GM12878 (cell line): ENCODE measurements around the gene MAST3. TPM values are rescaled to one million over a fixed set of nuclear protein-coding genes. Genes with fewer than 3 reads are reported as not detected.

Source experiments
- ATAC-seq: fragments of 200-7000 bp; cut with Tn5 transposase; 3 replicates; pipeline ENCODE4 v1.9.1; 2020; ENCODE audit warnings: mild to moderate bottlenecking, moderate library complexity
- BruUV-seq: library from RNA; stranded (reverse); fragments of 400-500 nt; replicated peaks from 2 replicates; lab custom pipeline; 2021; lab: Mats Ljungman, UMichigan
- CTCF ChIA-PET: fragments of 300-600 bp; sonication (Branson Sonifier 250); formaldehyde crosslinking; extraction: SDS; loops from one replicate; lab custom pipeline; 2021; ENCODE audit warnings: inconsistent platforms; lab: Yijun Ruan, JAX
- POLR2A ChIA-PET: fragments of 350-600 bp; formaldehyde crosslinking; extraction: SDS; loops from one replicate; lab custom pipeline; 2021; ENCODE audit warnings: inconsistent platforms; lab: Charles Lee
- RAD21 ChIA-PET: fragments of 300-600 bp; sonication (Branson Sonifier 250); formaldehyde crosslinking; loops from one replicate; lab custom pipeline; 2023; ENCODE audit warnings: antibody characterized with exemption; ENCODE audit not compliant: unreplicated experiment; lab: Charles Lee
- SMC1A ChIA-PET: fragments of 300-600 bp; sonication (Branson Sonifier 250); formaldehyde crosslinking; loops from one replicate; lab custom pipeline; 2023; ENCODE audit not compliant: unreplicated experiment, uncharacterized antibody; lab: Charles Lee
- DNase-seq: peaks from one replicate; pipeline ENCODE4 v3.0.0-alpha.2; 2011; ENCODE audit warnings: low read depth, low spot score
- FAIRE-seq: peaks from 3 replicates; lab custom pipeline; 2011; peaks lifted over from hg19 to GRCh38; lab: Jason Lieb, UNC
- H2AFZ ChIP-seq: 2 replicates; pipeline ENCODE4 v1.6.0; 2011; ENCODE audit warnings: low read depth, low read length, control low read depth; ENCODE audit not compliant: control insufficient read depth
- H3K27ac ChIP-seq: 2 replicates; pipeline ENCODE4 v1.5.1; 2011; ENCODE audit warnings: control low read depth; ENCODE audit not compliant: control insufficient read depth, insufficient read depth
- H3K27me3 ChIP-seq, 2 experiments: replicated peaks in 1 of 2; 2 replicates each; pipeline versions ENCODE4 v1.6.0 to v1.6.1; 2011; ENCODE audit warnings: low read length in 1 of 2; ENCODE audit not compliant: control insufficient read depth in 2 of 2, insufficient read depth in 2 of 2
- H3K36me3 ChIP-seq, 2 experiments: 2 replicates each; pipeline ENCODE4 v1.5.1; 2011; ENCODE audit warnings: low read length in 1 of 2; ENCODE audit not compliant: control insufficient read depth in 2 of 2, insufficient read depth in 2 of 2
- H3K4me1 ChIP-seq: 2 replicates; pipeline ENCODE4 v1.6.1; 2011; ENCODE audit warnings: mild to moderate bottlenecking, low read length, moderate library complexity, mixed read lengths; ENCODE audit not compliant: control insufficient read depth, insufficient read depth
- H3K4me2 ChIP-seq: 2 replicates; pipeline ENCODE4 v1.6.0; 2011; ENCODE audit warnings: control low read depth; ENCODE audit not compliant: control insufficient read depth, insufficient read depth
- H3K4me3 ChIP-seq: fragments of 200-600 bp; sonication (generic); 2 replicates; pipeline ENCODE4 v1.5.1; 2016
- H3K79me2 ChIP-seq: 2 replicates; pipeline ENCODE4 v1.6.0; 2011; ENCODE audit warnings: low read length; ENCODE audit not compliant: control insufficient read depth, insufficient read depth
- H3K9ac ChIP-seq: 2 replicates; pipeline ENCODE4 v1.8.0; 2011; ENCODE audit warnings: low read length, control low read depth, mixed read lengths; ENCODE audit not compliant: control insufficient read depth, insufficient read depth
- H3K9me3 ChIP-seq: replicated peaks from 3 replicates; pipeline ENCODE4 v1.5.1; 2011; ENCODE audit warnings: mild to moderate bottlenecking, low read length; ENCODE audit not compliant: control insufficient read depth, insufficient read depth
- H4K20me1 ChIP-seq: 2 replicates; pipeline ENCODE4 v1.6.0; 2011; ENCODE audit not compliant: control insufficient read depth, insufficient read depth
- CHD1 ChIP-seq: IDR thresholded peaks from 2 replicates; pipeline ENCODE4 v1.6.1; 2012; ENCODE audit warnings: low read depth, low read length, improper control_type of control experiment
- DPF2 ChIP-seq: fragments of 450-650 bp; IDR thresholded peaks from 2 replicates; pipeline ENCODE4 v1.6.1; 2017; ENCODE audit warnings: mild to moderate bottlenecking
- EGR1 ChIP-seq, 2 experiments: IDR thresholded peaks; 1 replicate in 1 of 2; 2 replicates in 1 of 2; pipeline ENCODE4 v1.6.1; 2011 to 2012; ENCODE audit warnings: low read depth in 2 of 2, low read length in 2 of 2, borderline replicate concordance in 1 of 2, mild to moderate bottlenecking in 1 of 2, moderate library complexity in 1 of 2
- IKZF2 ChIP-seq, 2 experiments: fragments of 450-650 bp; IDR thresholded peaks; 2 replicates each; pipeline ENCODE4 v1.6.1; 2017; ENCODE audit warnings: mild to moderate bottlenecking in 2 of 2, moderate library complexity in 2 of 2
- PBX3 ChIP-seq: IDR thresholded peaks from 2 replicates; pipeline ENCODE4 v1.6.1; 2011; ENCODE audit warnings: mild to moderate bottlenecking, low read depth, low read length, moderate library complexity; ENCODE audit not compliant: insufficient replicate concordance
- PML ChIP-seq: IDR thresholded peaks from 2 replicates; pipeline ENCODE4 v1.6.1; 2012; ENCODE audit warnings: low read length, inconsistent platforms
- POLR2A ChIP-seq: IDR thresholded peaks from 2 replicates; pipeline ENCODE4 v1.6.1; 2011; ENCODE audit warnings: low read depth, mild to moderate bottlenecking, low read length
- POLR2AphosphoS5 ChIP-seq: IDR thresholded peaks from 2 replicates; pipeline ENCODE4 v1.6.1; 2011; ENCODE audit warnings: mild to moderate bottlenecking, low read length, inconsistent platforms
- POU2F2 ChIP-seq: IDR thresholded peaks from 3 replicates; pipeline ENCODE4 v1.6.1; 2011; ENCODE audit warnings: low read depth, mild to moderate bottlenecking, low read length, borderline replicate concordance
- RAD21 ChIP-seq: IDR thresholded peaks from 2 replicates; pipeline ENCODE4 v1.6.1; 2011; ENCODE audit warnings: mild to moderate bottlenecking, low read depth, low read length, moderate library complexity; ENCODE audit not compliant: insufficient read depth
- STAT1 ChIP-seq: fragments of 450-650 bp; conservative IDR thresholded peaks from 2 replicates; pipeline ENCODE4 v1.6.1; 2014; ENCODE audit warnings: antibody characterized with exemption, mild to moderate bottlenecking
- SUZ12 ChIP-seq: fragments of 200-600 bp; sonication (generic); IDR thresholded peaks from one replicate; pipeline ENCODE4 v1.6.1; 2018; ENCODE audit warnings: antibody characterized with exemption, mild to moderate bottlenecking; ENCODE audit not compliant: unreplicated experiment
- YBX1 ChIP-seq: fragments of 450-650 bp; IDR thresholded peaks from 2 replicates; pipeline ENCODE4 v1.6.1; 2016; ENCODE audit warnings: antibody characterized with exemption
- YY1 ChIP-seq: IDR thresholded peaks from 2 replicates; pipeline ENCODE4 v1.6.1; 2011; ENCODE audit warnings: low read depth, mild to moderate bottlenecking, low read length
- ZBED1 ChIP-seq: IDR thresholded peaks from 2 replicates; pipeline ENCODE4 v1.6.1; 2016; ENCODE audit warnings: borderline replicate concordance
- ZNF217 ChIP-seq: fragments of 450-650 bp; IDR thresholded peaks from 2 replicates; pipeline ENCODE4 v1.6.1; 2017; ENCODE audit warnings: antibody characterized with exemption, mild to moderate bottlenecking
- ZZZ3 ChIP-seq: IDR thresholded peaks from 2 replicates; pipeline ENCODE4 v1.6.1; 2011; ENCODE audit warnings: low read depth; ENCODE audit not compliant: control insufficient read depth, insufficient read length
- WGBS: methylation state at CpG from one replicate; pipeline ENCODE4 v1.1.6; 2016; ENCODE audit warnings: low lambda C conversion rate; ENCODE audit not compliant: insufficient replicate concordance, insufficient coverage; ENCODE audit errors: missing lambda C conversion rate; 5-methylcytosine and 5-hydroxymethylcytosine counted together
- in situ Hi-C: fragments of 300-500 bp; cut with MboI; formaldehyde crosslinking; loops from 9 replicates; pipeline ENCODE4 v1.14.3; 2018; ENCODE audit warnings: mixed read lengths
- intact Hi-C: fragments of 100-400 bp; cut with micrococcal nuclease; formaldehyde crosslinking; loops from one replicate; pipeline ENCODE4 v1.14.2; 2022; ENCODE audit not compliant: unreplicated experiment
- polyA plus RNA-seq, 11 experiments: library from polyadenylated mRNA; depleted of rRNA in 4 of 11; unstranded in 6 of 11; stranded (reverse) in 5 of 11; fragments of >200 nt; fragmentation: Nextera tagmentation in 4 of 11; fragmentation: Illumina TruSeq in 1 of 11; extraction: Ambion mirVana in 4 of 11; extraction: Trizol in 1 of 11; gene quantifications; 1 replicate in 1 of 11; 2 replicates in 10 of 11; pipeline versions ENCODE4 v1.2.1 to v1.2.3, GENCODE V29; 2011 to 2016; ENCODE audit warnings: inconsistent platforms in 2 of 11, missing spikeins in 2 of 11, low read depth in 1 of 11
- total RNA-seq, 4 experiments: library from RNA; depleted of rRNA in 3 of 4; stranded (reverse); fragments of >200 nt in 3 of 4; fragmentation: Illumina TruSeq in 1 of 4; extraction: Trizol in 1 of 4; gene quantifications; 2 replicates each; pipeline versions ENCODE4 v1.2.1 to v1.2.3, GENCODE V29; 2013 to 2021

MAST3 gene
- total and polyA plus RNA-seq, 10 of the 15 experiments (the other 5 are each of a cell fraction or from before 2014, with no cell fraction given), result 3.0 to 22.2 (median 7.5) TPM

GRCh38 chr19:18058208-18059009, 39.2 kb upstream of the MAST3 start (continued):
- TF ChIP-seq ZBED1 (no peak), YY1 (peak; percentile 70), EGR1 (IDR thresholded peaks at IDR 0.05; ENCODE audit: borderline replicate concordance in 1 of 2, low read depth in 2 of 2, low read length in 2 of 2) (peak in 1 of 2 experiments; percentile 25; a peak in 1 of 3 replicates), RAD21 (peak; percentile 95), POU2F2 (0 out of 3 replicates have a peak, but pooled peaks have one; percentile 24)
- TF ChIP-seq, all 136 proteins: peak for 26

- Histone ChIP-seq H3K4me1 (peaks cover 2% of the 10 kb centered on the region; the same call in 1 of the 2 replicates), H3K9ac (no peak overlapping the region), H3K4me2 (no peak overlapping the region), H3K79me2 (no peaks in the 10 kb centered on the region), H3K36me3 (peaks cover 0 to 2% of the 10 kb centered on the region in 2 experiments; a peak in 2 of 4 replicates), H4K20me1 (no peaks in the 10 kb centered on the region), H3K4me3 (no peak overlapping the region), H3K9me3 (no peaks in the 10 kb centered on the region), H3K27ac (no peak overlapping the region), H3K27me3 (no peaks in the 10 kb centered on the region; a peak in 1 of 4 replicates), H2AFZ (no peak overlapping the region)
- WGBS, result 37% methylated on average over 8 of the region's 8 CpGs
- in situ Hi-C loops (loop anchor here (5.0 kb wide), 1 partner anchor 42 kb away; no protein-coding TSS in a partner anchor), intact Hi-C loops (loop anchor here (2.0 kb wide), 1 partner anchor 120 kb away; no protein-coding TSS in a partner anchor)
- DNase-seq, result no peak
- FAIRE-seq, result no peak
- CTCF ChIA-PET, result interaction anchor here (0.7 to 7.7 kb wide), 9 partner anchors 14 to 128 kb away, joined by 3 to 81 read pairs (median 7); partner anchors contain the start of genes ARRDC2 and MAST3
- SMC1A ChIA-PET, result interaction anchor here (1.1 to 3.0 kb wide), 9 partner anchors 32 to 121 kb away, joined by 3 to 21 read pairs (median 4); partner anchors contain the start of gene ARRDC2
- TF ChIP-seq ZNF217, result no peak
- TF ChIP-seq SUZ12, result no peak
- no peak for TF ChIP-seq ZZZ3
- no peak for TF ChIP-seq PML
- no peak for TF ChIP-seq PBX3
- no peak for TF ChIP-seq POLR2A
- no peak for TF ChIP-seq STAT1
- TF ChIP-seq YBX1, result no peak
- no peak for TF ChIP-seq POLR2AphosphoS5
- no peak for TF ChIP-seq IKZF2 (IDR thresholded peaks at IDR 0.05)
- TF ChIP-seq DPF2, result no peak
- no peak for TF ChIP-seq CHD1
- BruUV-seq, result no TSS peak
- ATAC-seq, result no peak
- RAD21 ChIA-PET, result interaction anchor here (0.6 to 1.6 kb wide), 7 partner anchors 39 to 193 kb away, joined by 4 to 7 read pairs (median 4); partner anchors contain the start of genes ARRDC2 and MAST3
- POLR2A ChIA-PET, result interaction anchor here (0.5 to 1.5 kb wide), 3 partner anchors 18 to 35 kb away, joined by 5 read pairs; no protein-coding TSS in a partner anchor
Observed at GRCh38 chr19:18059297-18059696, 38.3 kb upstream of the MAST3 start.
